ENCODE measurements around the gene TMEM63A.
"Not testable (repeated sequence)": the region's sequence is repeated elsewhere in the genome, so short reads cannot be mapped to it uniquely, and the experiment has no call there.

Gene TMEM63A

GRCh38 chr1:225908773-225909172, 26.6 kb upstream of the TMEM63A start:
- DNase-seq (ENCODE audit: low read depth) = no peak

- no peak for DNase-seq (ENCODE audit: low read depth)
These were observed 25.9 kb upstream of the TMEM63A start for GRCh38 chr1:225908013-225908640.

GRCh38 chr1:225907341-225907740, 25.2 kb upstream of the TMEM63A start:
- DNase-seq (ENCODE audit: low read depth) = no peak

GRCh38 chr1:225906467-225906866, 24.3 kb upstream of the TMEM63A start:
- no peak for DNase-seq (ENCODE audit: low read depth)

- no peak for DNase-seq (ENCODE audit: low read depth)
These were observed 21.4 kb upstream of the TMEM63A start for GRCh38 chr1:225903623-225904022.

- no peak for DNase-seq (ENCODE audit: low read depth)
These were observed 17.1 kb upstream of the TMEM63A start for GRCh38 chr1:225899044-225899925.

GRCh38 chr1:225897595-225898514, 15.7 kb upstream of the TMEM63A start:
- DNase-seq (ENCODE audit: low read depth) = no peak

- DNase-seq (ENCODE audit: low read depth) = peak; percentile 60
These were observed 14.9 kb upstream of the TMEM63A start for GRCh38 chr1:225896937-225897549.

- no peak for DNase-seq (ENCODE audit: low read depth)
These were observed 14.3 kb upstream of the TMEM63A start for GRCh38 chr1:225896494-225896893.

- no peak for DNase-seq (ENCODE audit: low read depth)
These were observed 10.1 kb upstream of the TMEM63A start for GRCh38 chr1:225892307-225892706.

GRCh38 chr1:225891229-225891972, 9.2 kb upstream of the TMEM63A start:
- no peak for DNase-seq (ENCODE audit: low read depth)

GRCh38 chr1:225890346-225891228, 8.4 kb upstream of the TMEM63A start:
- DNase-seq (ENCODE audit: low read depth) = no peak

- no peak for DNase-seq (ENCODE audit: low read depth)
These were observed 7.6 kb upstream of the TMEM63A start for GRCh38 chr1:225889743-225890142.

GRCh38 chr1:225888898-225889601, 6.9 kb upstream of the TMEM63A start, which contains the start of gene LEFTY1:
LEFTY1 (minus strand) TSS chr1:225889146; CDS start chr1:225889066, 80 bp downstream.
- no peak for DNase-seq (ENCODE audit: low read depth)

GRCh38 chr1:225888289-225888897, 6.2 kb upstream of the TMEM63A start:
- no peak for DNase-seq (ENCODE audit: low read depth)

GRCh38 chr1:225887554-225888288, 5.5 kb upstream of the TMEM63A start:
- not testable (repeated sequence) for DNase-seq (ENCODE audit: low read depth)

- no peak for DNase-seq (ENCODE audit: low read depth)
These were observed 4.8 kb upstream of the TMEM63A start for GRCh38 chr1:225887030-225887314.

Data from activated T-cell treated with anti-CD3 and anti-CD28 coated beads for 24 hours (primary cell).